Stomach (tissue), 4 donors: ENCODE results near the gene MAGI2.

Experiments used
- CTCF ChIP-seq, 7 experiments: fragments of 450-650 bp in 4 of 7; fragments of 200-600 bp in 3 of 7; sonication (generic) in 3 of 7; IDR thresholded peaks; one replicate each; pipeline ENCODE4 v1.5.1; 2016 to 2019; ENCODE audit warnings: antibody characterized with exemption in 7 of 7, control low read depth in 2 of 7, mild to moderate bottlenecking in 1 of 7
- POLR2A ChIP-seq, 4 donors: fragments of 450-650 bp; IDR thresholded peaks; one replicate each; pipeline ENCODE4 v1.6.1; 2016; ENCODE audit warnings: antibody characterized with exemption in 4 of 4, control low read depth in 2 of 4, mild to moderate bottlenecking in 1 of 4, moderate library complexity in 1 of 4
- POLR2AphosphoS5 ChIP-seq, 3 donors: sonication (generic); formaldehyde crosslinking; IDR thresholded peaks; one replicate each; pipeline ENCODE4 v1.6.1; 2016; ENCODE audit warnings: antibody characterized with exemption in 3 of 3

DNA sequence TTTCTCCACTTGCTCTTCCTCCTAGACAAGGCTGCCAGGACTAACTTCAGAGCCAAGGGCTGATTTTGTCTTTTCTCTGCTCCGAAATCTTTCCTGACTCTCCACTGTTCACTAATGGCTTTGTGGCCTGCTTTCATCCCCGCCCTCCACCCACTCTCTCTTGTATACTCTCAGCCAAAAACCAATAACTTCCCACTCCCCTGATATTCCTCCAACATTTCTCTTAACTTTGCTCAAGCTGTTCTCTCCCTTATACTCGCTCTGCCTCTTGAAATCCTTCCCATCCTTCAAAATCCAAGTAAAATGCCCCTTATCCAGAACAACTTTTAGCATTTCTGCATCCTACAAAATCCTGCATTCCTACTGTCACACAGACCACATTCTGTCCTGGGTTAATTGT is 1440.1 kb downstream of the MAGI2 start:
- TF ChIP-seq CTCF (IDR thresholded peaks at IDR 0.05) (no peak), POLR2AphosphoS5 (IDR thresholded peaks at IDR 0.05) (no peak), POLR2A (IDR thresholded peaks at IDR 0.05) (no peak)
